Measurements from ENCODE around the gene REV1. TPM values are rescaled to one million over a fixed set of nuclear protein-coding genes. Genes with fewer than 3 reads are reported as not detected.

REV1 gene
- total and polyA plus RNA-seq, 9 of the 15 experiments (the other 6 are each of a cell fraction or from before 2014, with no cell fraction given) = 12.8 to 54.4 (median 29.6) TPM

GRCh38 chr2:99451686-99452085 is 38.1 kb downstream of the REV1 start:
- FAIRE-seq (no peak), ATAC-seq (no peak), DNase-seq (ENCODE audit: extremely low read depth in 1 of 4, low spot score in 3 of 4) (no peak)
- Histone ChIP-seq H3K9ac (ENCODE audit: insufficient read depth in 1 of 2, low read depth in 2 of 2, low read length in 2 of 2) (no peak overlapping the region; a peak in 1 of 4 replicates), H3K9me1 (ENCODE audit: control insufficient read depth, insufficient read depth, low read length) (no peaks in the 10 kb centered on the region), H3K4me2 (ENCODE audit: insufficient read depth, low read length) (no peak overlapping the region), H2AFZ (ENCODE audit: low read depth, low read length) (no peak overlapping the region), H3K4me3 (no peak overlapping the region), H3K9me3 (replicated peaks; ENCODE audit: control insufficient read depth, insufficient read depth, low read depth, low read length) (no peaks in the 10 kb centered on the region), H3K36me3 (ENCODE audit: control insufficient read depth, insufficient read depth, low read length) (peaks cover 76% of the 10 kb centered on the region), H3K27me3 (ENCODE audit: control insufficient read depth in 2 of 2, insufficient read depth in 2 of 2, low read length in 2 of 2) (no peaks in the 10 kb centered on the region), H3K4me1 (replicated peaks in 1 of 2; ENCODE audit: control insufficient read depth in 2 of 2, insufficient read depth in 2 of 2, low read length in 2 of 2) (no peaks in the 10 kb centered on the region), H4K20me1 (replicated peaks; ENCODE audit: control insufficient read depth, insufficient read depth, low read length) (no peaks in the 10 kb centered on the region), H3K27ac (ENCODE audit: extremely low read depth, low read depth, low read length) (no peak overlapping the region), H3K79me2 (ENCODE audit: control insufficient read depth, insufficient read depth, low read length) (peaks cover 42% of the 10 kb centered on the region)
- CTCF ChIA-PET (ENCODE audit: low intra/inter-chr PET ratio) = no interaction called here
- BruUV-seq (replicated peaks) = no TSS peak
- POLR2A ChIA-PET = no interaction called here
- intact Hi-C loops (cut with micrococcal nuclease) = no loop called here
- in situ Hi-C loops (cut with MboI) = no loop called here
- 76% methylated on average over 4 of the region's 4 CpGs for WGBS (ENCODE audit: insufficient coverage, low coverage, missing lambda C conversion rate)
- TF ChIP-seq ZNF133 (CRISPR knock-in tag; IDR thresholded peaks at IDR 0.05) (no peak), ZBTB34 (CRISPR knock-in tag; IDR thresholded peaks at IDR 0.05) (no peak), ADNP (tag; IDR thresholded peaks at IDR 0.05) (no peak), CEBPG (CRISPR knock-in tag; IDR thresholded peaks at IDR 0.05) (no peak), CEBPG (tag; conservative IDR thresholded peaks at IDR 0.05 in 1 of 2, IDR thresholded peaks at IDR 0.05 in 1 of 2) (no peak), HEY1 (CRISPR knock-in tag; IDR thresholded peaks at IDR 0.05; ENCODE audit: borderline replicate concordance) (no peak), CHAMP1 (IDR thresholded peaks at IDR 0.05) (no peak), ELK1 (CRISPR knock-in tag; IDR thresholded peaks at IDR 0.05) (no peak), ZNF408 (CRISPR knock-in tag; IDR thresholded peaks at IDR 0.05; ENCODE audit: low read depth) (no peak), E2F4 (CRISPR knock-in tag; IDR thresholded peaks at IDR 0.05; ENCODE audit: low read depth) (no peak), NRF1 (conservative IDR thresholded peaks at IDR 0.05 in 1 of 2, IDR thresholded peaks at IDR 0.05 in 1 of 2) (no peak), KAT2B (IDR thresholded peaks at IDR 0.05; ENCODE audit: low read depth, low read length) (no peak), CXXC5 (CRISPR knock-in tag; IDR thresholded peaks at IDR 0.05) (no peak), HDAC6 (IDR thresholded peaks at IDR 0.05; ENCODE audit: low read depth, low read length) (no peak)
